SIG-M5 (cell line): ENCODE results near the gene RCOR2.

Experiments
- DNase-seq: peaks from one replicate; lab custom pipeline; 2025; lab: John Stamatoyannopoulos, UW

The RCOR2 gene

DNA sequence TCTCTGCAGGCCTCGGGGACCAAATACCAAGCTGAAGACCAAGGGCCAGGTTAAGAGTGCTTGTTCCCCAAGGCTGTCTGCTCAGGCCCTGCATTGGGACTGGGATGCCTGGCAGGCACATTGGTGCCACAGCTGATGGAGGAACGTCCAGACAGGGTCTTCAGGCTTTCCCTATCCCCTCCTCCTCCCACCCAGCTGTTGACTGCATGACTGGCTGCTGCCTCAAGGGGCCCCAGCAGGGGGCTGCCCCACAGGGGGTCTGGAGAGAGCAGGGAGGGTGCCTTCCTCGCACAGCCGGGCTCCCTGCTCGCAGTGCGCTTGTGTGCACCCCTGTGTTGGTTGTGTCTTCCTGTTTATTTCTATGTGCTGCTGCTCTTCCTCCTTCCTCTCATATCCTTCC is 9.9 kb downstream of the RCOR2 start:
- DNase-seq, result no peak

DNA sequence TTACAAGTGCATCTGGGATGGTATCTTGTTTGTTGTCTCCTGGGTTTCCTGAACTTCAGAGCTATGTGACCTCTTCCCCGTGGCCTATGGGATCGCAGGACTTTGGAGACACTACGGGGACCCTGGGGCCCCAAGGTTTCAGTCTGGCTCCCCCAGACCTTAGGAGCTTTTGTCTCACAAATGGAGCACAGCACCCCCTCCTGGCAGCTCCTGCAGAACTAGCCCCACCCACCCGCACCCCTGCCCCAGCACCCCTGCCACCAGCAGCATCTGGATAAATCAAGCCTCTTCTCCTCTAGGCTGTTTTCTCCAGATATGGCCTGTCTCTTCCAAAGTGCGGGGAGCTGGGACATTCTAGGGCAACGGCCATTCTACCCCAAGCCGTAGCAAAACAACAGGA is 10.4 kb downstream of the RCOR2 start:
- DNase-seq, result no peak

DNA sequence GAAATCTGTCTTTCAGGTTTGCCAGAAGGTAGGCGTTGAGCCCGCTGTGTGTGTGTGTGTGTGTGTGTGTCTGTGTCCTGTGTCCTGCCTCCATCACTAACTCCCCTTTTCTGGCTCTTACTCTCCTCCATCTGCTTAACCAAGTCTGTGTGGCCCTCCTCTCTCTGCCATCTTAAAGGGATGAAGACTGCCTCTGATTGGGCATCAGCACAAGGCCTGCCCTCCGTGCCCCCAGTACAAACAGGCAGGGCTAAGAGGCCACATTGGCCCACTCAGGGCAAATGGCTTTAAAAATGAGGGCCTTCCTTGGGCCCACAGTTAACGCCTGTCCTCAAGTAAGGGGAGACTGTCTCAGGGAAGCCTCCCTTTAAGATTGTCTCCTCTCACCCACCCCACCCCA is 10.9 kb downstream of the RCOR2 start:
- no peak for DNase-seq

DNA sequence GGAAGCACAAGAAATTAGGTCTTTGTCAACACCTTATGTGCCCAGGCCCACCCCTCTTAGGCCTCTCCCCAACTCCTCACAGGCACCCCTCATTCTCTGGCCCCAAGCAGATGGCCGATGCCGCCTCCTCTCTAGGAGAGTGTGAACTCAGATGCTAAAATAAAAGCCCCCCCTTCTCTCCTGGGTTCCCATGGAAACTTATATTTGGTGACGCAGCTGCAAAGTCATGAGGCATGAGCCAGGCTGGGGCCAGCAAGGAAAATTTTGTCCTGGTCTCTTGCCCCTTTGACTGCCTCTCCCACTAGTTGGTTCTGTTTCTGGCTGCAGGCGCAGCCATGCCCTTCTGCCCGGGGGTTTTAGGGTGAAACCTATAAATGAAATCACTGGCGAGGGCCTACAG is 11.8 kb downstream of the RCOR2 start:
- DNase-seq, result no peak

DNA sequence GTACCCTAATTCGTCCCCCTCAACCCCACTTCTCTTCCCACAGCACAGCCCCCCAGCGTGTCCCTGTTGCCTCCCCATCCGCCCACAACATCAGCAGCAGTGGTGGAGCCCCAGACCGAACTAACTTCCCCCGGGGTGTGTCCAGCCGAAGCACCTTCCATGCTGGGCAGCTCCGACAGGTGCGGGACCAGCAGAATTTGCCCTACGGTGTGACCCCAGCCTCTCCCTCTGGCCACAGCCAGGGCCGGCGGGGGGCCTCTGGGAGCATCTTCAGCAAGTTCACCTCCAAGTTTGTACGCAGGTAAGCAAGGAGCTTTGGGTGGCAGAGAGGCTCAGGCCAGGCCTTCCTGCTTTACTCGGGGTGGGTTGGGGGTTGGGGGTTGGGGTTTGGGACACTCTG is 12.2 kb downstream of the RCOR2 start:
- DNase-seq, result no peak

DNA sequence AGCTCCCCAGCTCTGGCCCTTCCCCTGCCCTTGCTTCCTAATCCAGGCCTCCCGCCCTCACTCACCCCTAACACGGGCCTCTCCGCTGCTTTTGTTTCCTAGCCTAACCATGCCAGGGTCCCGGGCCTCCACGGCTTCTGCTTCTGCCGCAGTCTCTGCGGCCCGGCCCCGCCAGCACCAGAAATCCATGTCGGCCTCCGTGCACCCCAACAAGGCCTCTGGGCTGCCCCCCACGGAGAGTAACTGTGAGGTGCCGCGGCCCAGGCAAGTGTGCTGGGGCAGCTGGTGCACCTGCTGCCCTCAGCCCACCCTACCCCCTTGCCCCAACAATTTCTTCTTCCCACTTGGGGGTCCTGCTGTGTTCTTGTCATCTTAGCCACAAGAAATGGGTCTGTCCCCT is 13.1 kb downstream of the RCOR2 start:
- no peak for DNase-seq

DNA sequence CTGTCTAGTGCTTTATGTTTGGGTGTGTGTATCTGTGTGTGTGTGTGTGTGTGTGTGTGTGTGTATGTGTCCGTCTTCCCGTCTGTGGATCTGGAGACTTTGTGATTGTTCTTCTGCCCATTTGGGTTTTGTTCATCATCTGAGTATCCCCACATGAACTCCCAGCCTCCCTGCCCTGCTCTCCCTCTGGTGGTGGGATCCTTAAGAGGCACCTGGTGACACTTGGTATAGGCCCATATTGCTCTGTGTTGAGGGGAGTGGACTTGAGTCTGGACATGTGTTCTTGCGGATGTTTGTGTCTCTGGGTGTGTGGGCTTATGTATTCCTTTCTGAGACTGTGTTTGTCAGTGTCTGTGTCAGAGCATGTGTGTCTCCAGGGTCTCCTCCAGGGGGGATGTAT is 15.3 kb downstream of the RCOR2 start:
- DNase-seq, result no peak

DNA sequence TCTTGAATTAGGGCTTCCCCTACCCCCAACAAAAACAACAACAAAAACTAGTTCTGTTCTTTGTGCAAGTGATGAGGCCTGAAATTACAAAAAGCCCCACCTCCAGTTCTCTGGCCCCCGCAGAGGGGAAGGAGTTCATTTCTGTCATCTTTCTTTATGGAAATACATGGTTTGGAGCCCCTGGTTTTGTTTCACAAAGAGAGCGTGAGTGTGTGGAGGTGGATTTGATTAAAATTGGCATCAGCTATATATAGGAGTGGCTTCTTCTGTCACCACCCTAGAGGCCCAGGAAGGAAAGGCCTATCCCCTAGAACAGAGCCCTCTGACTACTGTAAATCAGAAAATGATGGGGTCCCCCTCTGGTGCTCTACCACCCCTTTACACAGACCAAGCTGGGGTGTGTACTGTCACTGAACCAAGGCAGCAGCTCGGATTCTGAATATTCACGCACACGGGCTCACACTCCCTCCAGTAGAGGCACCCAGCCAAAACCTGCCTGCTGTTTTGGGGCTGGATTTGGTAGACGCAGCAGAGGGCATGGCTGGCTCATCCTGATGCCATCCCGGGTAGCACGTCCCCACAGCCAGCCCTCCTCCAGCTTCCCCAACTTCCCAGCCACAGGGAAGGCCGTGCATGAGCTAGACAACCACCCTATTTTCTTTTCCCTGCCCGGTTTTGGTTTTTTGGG is 19.4 kb downstream of the RCOR2 start:
- no peak for DNase-seq

DNA sequence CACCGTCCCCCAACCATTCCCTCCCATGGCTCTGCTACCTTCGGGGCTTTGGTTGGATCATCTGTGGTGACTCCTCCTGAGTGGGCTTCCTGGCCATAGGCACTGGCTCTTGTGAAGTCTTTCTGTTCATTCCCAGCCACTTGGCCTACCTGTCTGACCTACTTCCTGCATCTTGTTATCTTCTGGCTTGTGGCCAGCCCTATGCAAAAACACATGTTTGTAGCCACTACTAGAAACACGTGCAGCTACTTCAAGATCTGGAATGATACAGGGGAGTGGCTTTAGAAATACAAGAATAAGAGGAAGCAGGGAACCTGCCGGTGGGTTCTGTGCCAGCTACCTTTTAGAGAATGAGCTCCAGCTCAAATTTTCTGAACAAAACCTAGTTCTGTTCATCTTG is 20.9 kb downstream of the RCOR2 start:
- DNase-seq, result no peak

DNA sequence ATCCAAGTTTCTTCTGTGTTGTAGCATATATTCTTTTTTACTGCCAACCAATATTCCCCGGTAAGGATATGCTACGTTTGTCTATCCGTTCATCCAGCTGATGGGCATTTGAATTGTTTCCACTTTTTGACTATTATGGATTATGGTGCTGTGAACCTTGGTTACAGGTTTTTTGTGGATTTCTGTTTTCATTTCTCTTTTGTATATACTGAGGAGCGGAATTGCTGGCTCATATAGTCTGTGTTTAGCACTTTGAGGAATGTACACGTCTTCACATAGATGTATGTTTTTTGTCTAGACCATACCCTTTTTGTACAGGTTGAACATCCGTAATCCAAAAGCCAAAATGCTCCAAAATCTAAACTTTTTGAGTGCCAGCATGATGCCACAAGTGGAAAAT is 23.6 kb downstream of the RCOR2 start:
- no peak for DNase-seq

DNA sequence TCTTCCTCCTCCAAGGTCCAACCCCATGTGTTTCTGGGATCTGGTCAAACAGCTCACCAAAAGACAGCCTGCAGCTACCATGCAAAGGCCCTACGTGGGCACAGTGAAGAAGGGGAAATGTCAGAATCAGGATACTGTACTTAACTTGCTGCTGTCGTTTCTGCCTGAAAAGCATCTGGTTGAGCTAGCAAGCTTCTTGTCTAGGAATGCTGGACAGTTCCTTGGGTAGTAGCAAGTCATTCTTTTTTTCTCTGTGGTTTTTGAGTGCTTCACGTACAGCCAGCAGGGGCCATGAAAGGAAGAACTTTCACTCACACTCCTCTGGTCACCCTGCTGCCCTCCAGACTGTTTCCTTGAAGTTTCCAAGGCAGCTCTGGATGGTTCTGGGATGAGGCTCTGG is 24.7 kb downstream of the RCOR2 start:
- DNase-seq, result no peak

DNA sequence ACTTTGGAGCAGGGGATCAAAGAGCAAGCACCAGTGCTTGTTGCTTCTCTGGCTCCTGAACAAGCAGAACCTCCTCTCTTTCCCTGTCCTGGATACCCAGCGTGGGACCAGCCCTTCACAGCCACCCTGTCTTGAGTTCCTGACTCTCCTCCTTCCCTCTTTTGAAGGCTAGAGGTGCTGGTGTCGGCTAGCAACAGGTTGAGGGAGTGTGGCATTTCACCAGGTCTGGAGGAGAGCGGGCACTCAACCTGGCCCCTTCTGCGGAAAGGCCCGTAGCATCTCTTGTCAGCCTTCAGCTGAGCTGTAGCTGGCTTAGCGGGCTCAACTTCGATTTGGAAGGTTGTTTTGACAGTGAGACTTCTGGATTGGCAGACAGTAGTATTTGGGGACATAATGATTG is 26.6 kb downstream of the RCOR2 start:
- no peak for DNase-seq

DNA sequence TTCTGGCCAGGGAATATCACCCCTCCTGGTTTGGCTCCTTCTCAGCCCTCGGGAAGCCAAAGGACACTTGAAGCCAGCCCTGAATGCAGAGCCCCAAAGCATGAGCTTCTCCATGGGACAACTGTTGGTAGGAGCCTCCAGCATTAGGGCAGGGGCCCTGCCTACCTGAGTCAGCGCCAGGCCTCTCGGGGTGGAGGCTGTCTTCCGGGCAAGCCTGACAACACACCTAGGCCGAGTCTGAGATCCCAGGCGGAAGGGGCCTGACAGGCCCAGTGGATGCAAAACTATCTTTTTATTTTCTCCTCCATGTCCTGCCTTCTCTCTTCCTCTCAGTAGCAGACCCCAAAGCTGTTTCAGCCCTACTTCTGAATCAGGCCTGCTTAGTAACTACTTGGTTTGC is 27.6 kb downstream of the RCOR2 start:
- no peak for DNase-seq

DNA sequence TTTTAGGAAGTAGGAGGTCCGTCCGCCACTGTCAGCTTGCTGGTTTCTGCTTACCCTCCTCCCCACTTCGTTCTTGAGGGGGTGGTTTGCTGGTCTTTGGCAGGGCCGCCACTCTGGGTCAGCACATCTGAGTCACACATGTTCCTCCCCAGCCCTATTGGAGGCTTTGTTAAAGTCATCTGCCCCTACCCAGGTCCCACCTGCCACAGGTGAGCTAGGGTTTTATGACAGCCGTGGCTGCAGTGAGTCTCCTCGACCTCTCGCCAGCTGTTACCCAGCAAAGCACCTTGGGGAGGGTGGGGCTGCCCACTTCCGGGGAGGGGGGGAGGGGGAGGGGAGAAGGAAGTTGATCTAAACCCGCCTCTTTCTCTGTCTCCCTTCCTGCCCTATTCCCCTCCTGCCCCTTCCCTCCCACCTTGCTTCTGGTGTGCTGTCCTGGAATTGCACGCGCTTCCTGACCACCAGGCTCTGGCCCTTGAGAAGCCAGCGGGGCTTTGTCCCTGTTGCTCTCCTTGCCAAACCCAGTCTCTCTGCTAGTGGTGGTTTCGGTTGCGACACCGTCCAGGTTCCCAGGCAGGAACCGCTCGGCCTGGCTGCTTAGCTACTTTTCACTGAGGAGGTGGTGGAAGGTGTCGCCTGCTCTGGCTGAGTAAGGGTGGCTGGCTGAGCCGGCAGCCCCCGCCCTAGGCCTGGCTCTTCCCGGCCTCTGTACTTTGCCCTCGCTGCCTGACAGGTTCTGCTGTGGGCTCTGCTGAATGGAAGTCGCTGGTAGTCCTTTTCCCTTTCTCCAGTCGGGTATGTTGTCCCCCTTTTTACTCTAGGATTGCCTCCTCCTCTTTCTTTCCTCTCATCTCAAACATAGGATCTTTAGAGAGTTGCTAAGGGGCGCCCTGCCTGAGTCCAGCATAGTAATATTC is 28.5 kb downstream of the RCOR2 start:
- DNase-seq, result no peak

DNA sequence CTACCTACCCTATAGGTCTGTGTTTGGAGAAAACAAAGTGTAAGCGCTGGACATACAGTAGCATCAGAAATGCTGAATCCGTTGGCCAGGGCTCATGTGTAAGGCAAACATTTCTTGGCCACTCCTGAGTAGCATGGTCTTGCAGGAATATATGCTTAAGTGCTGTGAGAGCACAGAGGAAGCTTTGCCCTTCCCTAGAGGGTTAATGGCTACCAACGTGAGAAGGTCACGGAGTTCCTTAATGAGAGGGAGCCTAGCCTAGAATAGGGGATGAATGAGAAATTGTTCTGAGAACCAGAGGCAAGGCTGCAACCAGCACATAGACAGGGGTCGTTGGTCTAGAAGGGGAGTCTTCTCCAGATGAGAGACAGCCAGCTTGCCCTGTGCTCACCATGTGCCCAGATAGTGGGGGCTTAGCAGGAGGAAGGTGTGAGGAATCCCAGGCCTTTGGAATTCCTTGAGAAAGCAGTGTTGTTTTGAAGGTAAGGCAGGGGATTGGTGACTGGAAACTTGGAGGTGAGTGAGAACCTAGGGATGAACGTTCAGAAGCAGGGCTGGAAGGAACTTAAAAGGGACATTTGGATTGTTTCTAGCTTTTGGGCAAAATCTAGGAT is 29.5 kb downstream of the RCOR2 start:
- no peak for DNase-seq

DNA sequence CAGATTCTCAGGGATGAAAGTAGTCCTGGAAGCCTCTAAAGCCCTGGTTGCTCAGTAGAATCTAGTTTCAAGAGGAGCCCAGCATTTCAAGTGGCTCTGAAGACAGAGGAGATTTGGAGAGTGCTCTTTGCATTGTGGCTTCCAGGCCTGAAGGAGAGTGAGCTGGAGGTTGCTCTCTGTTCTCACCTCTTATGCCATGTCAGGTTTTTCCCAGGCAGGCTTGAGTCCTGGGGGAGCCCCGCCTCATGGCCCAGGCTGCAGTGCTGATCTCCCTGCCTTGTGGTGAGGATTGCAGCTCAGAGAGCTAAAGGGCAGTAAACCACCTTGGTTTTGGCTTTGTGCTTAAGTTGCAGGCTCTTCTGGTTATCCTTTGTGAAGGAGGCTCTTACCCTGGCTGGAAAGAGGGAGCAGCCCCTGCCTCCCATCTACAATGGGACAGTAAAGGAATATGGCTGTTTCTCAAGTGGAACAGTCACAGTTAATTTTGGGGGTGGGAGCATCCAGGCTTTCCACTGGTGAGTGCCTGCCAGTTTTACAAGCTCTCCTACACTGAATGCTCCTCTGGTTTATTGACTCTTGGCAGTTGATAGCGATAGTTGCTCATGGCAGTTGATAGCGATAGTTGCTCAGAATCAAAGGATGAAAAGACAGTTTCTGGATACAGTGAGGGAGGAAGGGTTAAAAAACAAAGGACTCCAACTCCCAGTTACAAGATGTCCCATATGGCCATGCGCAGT is 32.6 kb downstream of the RCOR2 start:
- no peak for DNase-seq

DNA sequence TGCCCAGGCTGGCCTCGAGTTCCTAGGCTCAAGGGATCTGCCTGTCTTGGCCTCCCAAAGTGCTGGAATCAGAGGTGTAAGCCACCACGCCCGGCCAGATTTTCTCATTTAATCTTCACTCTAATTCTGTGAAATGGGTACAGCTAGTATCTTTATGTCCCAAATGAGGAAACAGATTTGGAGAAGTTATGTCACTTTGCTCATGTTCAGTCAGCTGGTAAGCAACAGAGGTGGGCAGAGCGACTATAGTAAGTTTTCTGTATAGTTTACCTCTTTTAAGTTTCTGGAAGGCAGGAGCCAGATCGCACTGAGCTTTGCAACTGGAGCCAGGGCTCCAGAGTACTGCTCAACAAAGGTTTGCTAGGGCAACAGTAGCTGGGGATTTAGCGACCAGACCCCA is 33.2 kb downstream of the RCOR2 start:
- no peak for DNase-seq

DNA sequence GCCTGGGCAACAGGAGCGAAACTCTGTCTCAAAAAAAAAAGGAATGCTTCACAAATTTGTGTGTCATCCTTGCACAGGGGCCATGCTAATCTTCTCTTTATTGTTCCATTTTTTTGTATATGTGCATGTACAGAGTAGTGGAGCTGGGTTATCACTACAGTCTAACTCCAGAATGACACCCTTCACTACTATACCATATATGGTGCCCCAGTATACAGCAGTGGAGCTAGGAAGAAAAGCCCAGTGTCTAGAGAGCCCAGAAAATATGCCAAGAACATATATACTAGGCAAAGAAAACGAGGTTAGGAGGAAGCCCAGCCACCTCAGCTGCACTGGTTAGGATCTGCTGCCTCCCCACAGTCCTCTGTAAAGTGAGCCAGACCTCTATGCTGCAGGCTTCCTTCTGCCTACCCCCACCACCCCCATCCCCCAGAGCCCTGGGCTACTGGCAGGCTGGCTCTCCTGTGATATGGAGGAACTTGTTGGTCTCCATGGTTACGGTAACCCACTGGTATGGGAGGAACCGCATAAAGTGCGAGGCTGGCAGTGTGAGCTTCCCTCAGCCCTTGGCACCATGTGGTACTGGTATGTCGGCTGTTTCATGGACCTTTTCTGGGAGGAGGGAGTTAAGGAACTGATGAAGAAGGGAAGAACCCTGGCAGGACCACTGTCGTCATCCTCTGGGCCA is 34.3 kb downstream of the RCOR2 start:
- DNase-seq, result no peak

DNA sequence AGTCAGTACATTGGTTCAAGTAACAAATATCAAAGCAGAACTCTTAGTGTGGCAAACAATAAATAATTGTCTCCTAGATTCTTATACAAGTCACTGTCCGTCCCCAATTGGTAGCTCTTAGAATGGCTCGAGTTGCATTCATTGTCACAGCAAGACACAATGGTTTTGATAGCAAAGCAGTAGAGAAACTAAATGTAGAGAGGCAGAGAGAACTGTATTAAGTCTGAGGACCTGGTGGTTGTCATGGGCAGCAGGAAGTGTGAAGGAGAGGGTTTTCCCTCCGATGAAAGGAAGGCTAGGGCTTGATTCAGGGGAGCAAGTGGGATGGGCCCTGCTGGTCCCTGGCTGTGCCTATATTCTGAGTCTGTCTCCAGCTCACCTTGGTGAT is 36.6 kb downstream of the RCOR2 start:
- DNase-seq, result no peak

DNA sequence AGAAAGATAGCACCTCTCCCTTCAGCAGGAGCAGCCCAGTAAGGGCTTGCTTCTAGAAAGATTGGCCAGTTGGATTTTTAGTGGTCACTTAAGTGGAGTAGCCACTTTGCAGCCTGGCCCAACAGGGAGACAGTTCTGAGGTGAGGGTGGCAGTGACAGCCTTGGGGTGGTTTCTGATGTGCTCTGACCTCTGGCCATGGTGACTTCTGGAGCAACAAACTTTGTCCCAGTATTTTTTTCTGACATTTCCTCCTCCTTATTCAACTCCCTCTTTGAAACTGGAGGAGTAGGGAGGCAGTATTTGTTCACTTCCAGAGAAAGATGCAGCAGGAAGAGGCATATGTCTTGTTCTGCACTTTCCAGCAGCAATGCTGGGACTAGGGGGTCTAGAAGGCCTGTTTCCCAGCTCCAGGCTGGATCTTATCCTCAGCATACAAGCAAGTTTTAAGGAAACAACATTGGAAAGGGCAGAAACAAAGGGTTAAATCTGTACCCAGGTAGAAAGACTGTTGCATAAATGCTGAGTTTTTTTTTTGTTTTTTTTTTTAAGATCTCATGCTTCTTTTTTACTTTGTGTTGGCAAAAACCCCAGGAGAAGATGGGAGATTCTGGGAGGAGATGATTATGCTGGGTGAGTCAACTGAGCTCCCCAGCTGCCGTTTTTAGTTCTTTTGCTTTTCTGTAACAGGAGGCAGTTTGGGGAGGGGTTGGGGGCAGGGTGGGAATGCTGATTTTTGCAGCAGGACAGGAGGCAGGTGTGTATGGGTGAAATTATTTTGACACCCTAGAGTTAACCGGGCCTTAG is 37.2 kb downstream of the RCOR2 start:
- DNase-seq, result no peak

DNA sequence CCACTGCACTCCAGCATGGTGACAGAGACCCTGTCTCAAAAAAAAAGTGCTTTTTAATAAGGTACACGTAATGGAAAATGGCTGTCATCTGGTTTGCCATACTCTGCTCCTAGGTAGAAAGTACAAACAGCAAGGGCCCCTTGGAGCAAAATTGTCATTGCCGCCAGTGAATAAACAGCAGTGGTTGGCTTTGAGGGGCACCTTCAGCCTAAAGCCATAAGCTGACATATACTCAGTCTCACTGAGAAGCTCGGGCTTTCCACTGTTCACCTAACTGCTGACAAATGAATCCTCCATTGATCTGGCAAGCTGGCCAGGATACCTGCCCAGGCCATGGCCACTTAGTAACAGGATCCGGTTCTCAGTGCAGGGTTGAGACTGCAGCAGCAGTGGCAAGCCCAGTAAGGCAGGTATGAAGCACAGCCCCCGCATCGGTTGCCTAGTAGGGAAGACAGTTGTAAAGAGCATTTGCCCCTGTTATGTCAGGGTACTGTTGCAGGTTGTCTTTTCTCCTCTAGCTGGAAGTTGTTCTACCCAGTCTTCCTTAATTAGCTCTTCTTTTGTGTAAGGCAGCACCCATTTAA is 39.2 kb downstream of the RCOR2 start:
- DNase-seq, result no peak
